Measurements from ENCODE around the gene DMBT1.

The DMBT1 gene

GRCh38 chr10:122650331-122650730 lies 89.8 kb downstream of the DMBT1 start:
- DNase-seq: no peak

- no peak for DNase-seq
These were observed 95.2 kb downstream of the DMBT1 start for GRCh38 chr10:122655524-122656307.

GRCh38 chr10:122656308-122656705 lies 95.8 kb downstream of the DMBT1 start:
- DNase-seq: no peak

GRCh38 chr10:122656741-122657140 lies 96.2 kb downstream of the DMBT1 start:
- no peak for DNase-seq

- no peak for DNase-seq
These were observed 96.7 kb downstream of the DMBT1 start for GRCh38 chr10:122657255-122657654.

- DNase-seq: no peak
These were observed 97.2 kb downstream of the DMBT1 start for GRCh38 chr10:122657729-122658128.

- DNase-seq: no peak
These were observed 97.9 kb downstream of the DMBT1 start for GRCh38 chr10:122658356-122659049.

- DNase-seq: no peak
These were observed 98.6 kb downstream of the DMBT1 start for GRCh38 chr10:122659126-122659525.

GRCh38 chr10:122659651-122660050 lies 99.1 kb downstream of the DMBT1 start:
- DNase-seq: no peak

- no peak for DNase-seq
These were observed 100.1 kb downstream of the DMBT1 start for GRCh38 chr10:122660696-122661095.

GRCh38 chr10:122662231-122662630 lies 101.7 kb downstream of the DMBT1 start:
- no peak for DNase-seq

GRCh38 chr10:122663516-122664130 lies 103.1 kb downstream of the DMBT1 start:
- DNase-seq: no peak

- DNase-seq: no peak
These were observed 103.9 kb downstream of the DMBT1 start for GRCh38 chr10:122664501-122664900.

GRCh38 chr10:122665329-122665860 lies 104.8 kb downstream of the DMBT1 start:
- no peak for DNase-seq

- DNase-seq: no peak
These were observed 105.4 kb downstream of the DMBT1 start for GRCh38 chr10:122665946-122666345.

GRCh38 chr10:122669045-122669444 lies 108.5 kb downstream of the DMBT1 start:
- no peak for DNase-seq

GRCh38 chr10:122669842-122670241 lies 109.3 kb downstream of the DMBT1 start:
- no peak for DNase-seq

GRCh38 chr10:122671355-122671754 lies 110.8 kb downstream of the DMBT1 start:
- DNase-seq: no peak

GRCh38 chr10:122672655-122673054 lies 112.1 kb downstream of the DMBT1 start:
- no peak for DNase-seq

GRCh38 chr10:122673269-122673668 lies 112.7 kb downstream of the DMBT1 start:
- no peak for DNase-seq

- no peak for DNase-seq
These were observed 113.2 kb downstream of the DMBT1 start for GRCh38 chr10:122673731-122674130.

- DNase-seq: no peak
These were observed 114.2 kb downstream of the DMBT1 start for GRCh38 chr10:122674781-122675180.

- DNase-seq: no peak
These were observed 114.7 kb downstream of the DMBT1 start for GRCh38 chr10:122675278-122675677.

GRCh38 chr10:122678266-122678665 lies 117.7 kb downstream of the DMBT1 start:
- DNase-seq: no peak
